ENCODE results near the gene TRAF3IP1.
A peak's percentile ranks its signal among the peaks of the same experiment; 100 is the strongest.
"Not testable (repeated sequence)": the region's sequence is repeated elsewhere in the genome, so short reads cannot be mapped to it uniquely, and the experiment has no call there.

Gene TRAF3IP1

GRCh38 chr2:238344035-238344434, 23.7 kb downstream of the TRAF3IP1 start:
- DNase-seq, result no peak

- DNase-seq, result no peak
Measured at GRCh38 chr2:238344517-238344916, 24.2 kb downstream of the TRAF3IP1 start.

GRCh38 chr2:238345297-238345968, 25.1 kb downstream of the TRAF3IP1 start:
- no peak for DNase-seq

DNA sequence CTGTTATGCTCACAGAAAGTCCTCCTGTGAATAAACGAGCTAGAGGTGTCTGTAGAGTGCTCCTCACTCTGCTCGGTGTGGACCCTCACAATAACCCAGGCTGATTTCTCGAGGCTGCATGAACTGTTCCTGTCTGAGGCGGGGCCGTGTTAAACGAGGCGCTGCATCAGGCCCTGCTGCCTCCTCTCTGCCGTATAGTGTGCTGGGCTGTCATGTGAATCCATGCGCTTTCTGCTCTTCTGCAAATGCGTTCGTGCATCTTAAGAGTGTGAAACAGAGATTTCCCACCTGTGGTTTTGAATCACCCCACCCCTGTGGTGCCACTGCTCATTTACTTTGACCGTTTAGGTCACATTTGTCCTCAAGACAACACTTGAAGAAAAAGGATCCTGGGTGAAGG, 26.2 kb downstream of the TRAF3IP1 start:
- no peak for DNase-seq

DNA sequence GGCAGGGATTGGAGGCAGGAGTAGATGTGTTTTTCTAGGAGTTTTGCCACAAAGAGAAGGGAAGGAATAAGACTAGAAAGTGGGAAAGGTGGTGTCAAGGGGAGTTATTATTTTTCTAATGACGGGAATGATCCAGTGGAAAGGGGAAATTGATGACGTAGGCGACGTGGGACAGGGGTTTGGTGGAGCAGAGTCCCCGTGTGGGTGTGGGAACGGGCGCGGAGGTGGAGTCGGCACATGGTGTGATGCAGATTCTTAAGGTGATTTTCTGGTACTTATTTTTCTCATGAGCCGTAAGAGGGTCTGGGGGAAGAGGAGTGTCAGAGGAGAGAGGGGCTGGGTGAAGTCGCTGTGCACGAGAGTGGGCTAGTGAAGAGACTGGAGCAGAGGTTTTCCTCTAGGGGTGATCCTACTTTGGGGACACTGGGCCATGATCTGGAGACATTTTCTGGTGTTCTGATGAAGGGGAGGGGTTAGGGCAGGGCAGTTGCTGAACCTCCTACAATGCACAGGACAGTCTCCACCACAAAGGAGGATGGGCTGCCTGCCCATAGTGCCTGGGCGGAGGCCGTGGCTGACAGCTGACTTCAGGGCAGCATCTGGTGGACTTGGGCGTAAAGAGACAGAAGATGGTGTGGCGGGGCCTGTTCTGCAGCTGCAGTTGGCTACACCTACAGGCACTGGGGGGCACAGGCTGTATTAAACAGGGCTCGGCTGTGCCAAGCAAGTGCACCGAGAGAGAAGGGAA, 30.0 kb downstream of the TRAF3IP1 start:
- DNase-seq, result no peak

DNA sequence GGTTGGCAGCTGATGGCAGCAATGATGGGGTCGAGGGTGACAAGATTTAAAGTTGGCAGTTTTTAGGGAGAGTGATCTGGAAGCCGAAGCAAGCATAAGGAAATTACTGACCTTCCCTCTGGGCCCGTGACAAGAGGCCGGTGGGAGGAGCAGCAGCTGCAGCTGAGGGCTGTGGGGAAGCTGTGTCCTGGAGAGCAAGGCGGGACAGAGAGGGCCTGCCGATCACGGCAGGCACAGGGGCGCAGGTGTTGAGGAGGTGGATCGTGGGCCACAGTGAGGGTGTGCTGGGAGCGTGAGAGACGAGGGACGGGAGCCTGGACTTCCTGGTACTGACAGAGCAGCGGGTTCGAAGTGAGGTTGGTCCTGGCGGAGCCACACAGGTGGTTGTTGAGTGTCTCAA, 31.0 kb downstream of the TRAF3IP1 start:
- no peak for DNase-seq

DNA sequence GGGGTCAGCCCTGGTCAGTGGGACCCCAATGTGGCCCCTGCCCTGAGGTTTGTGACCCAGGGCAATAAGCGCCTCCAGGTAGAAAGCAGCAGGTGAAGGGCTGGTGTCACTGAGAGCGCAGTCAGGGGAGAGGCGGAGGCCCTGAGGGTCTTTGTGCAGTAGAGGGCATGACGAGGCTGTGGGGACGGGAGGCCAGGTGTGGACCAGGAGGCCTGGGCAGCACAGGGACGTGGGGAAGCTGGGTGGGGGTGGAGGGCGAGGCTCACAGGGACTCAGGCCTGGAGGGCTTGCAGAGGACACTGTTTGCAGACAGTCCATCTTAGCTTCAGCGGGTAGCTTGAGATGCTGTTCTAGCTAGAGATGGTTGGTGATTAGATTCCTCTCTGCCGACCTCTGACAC, 32.0 kb downstream of the TRAF3IP1 start:
- DNase-seq, result no peak

DNA sequence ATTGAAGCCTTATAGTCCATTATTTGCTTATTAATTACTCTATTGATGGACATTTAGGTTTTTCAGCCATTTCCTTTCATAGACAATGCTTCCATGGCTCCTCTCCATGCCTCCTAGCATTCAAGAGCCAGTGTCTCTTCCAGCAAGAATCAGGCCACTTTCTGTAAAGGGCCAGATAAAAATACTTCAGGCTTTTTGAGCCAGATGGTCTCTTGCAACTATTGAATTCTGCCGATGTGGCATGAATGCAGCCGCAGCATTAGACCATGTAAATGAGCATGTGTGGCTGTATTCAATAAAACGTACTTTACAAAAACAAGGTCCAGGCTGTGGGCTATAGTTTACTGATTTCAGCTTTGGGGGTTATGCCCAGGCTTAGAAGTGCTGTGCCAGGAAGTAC, 38.5 kb downstream of the TRAF3IP1 start:
- no peak for DNase-seq

- no peak for DNase-seq
Measured at GRCh38 chr2:238359403-238359802, 39.1 kb downstream of the TRAF3IP1 start.

DNA sequence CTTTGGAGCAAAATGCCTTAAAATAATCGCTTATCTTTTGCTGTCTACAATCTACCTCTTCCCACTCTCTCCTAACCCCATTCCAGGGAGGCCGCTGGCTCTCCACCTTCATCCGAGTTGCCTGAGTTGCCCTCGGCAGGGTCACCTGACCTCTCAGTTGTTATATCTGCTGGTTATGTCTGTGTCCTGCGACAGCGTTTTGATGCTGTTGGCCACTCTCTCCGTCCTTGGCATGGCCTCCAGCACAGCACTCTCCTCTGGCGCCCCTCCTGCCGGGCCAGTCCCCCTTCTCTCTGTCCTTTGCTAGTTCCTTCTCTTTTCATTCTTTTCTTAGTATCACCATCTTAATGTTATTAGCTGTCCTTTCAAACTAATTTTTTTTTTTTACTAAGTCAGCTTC, 41.6 kb downstream of the TRAF3IP1 start:
- DNase-seq, result no peak

- DNase-seq, result no peak
Measured at GRCh38 chr2:238362626-238363025, 42.3 kb downstream of the TRAF3IP1 start.

DNA sequence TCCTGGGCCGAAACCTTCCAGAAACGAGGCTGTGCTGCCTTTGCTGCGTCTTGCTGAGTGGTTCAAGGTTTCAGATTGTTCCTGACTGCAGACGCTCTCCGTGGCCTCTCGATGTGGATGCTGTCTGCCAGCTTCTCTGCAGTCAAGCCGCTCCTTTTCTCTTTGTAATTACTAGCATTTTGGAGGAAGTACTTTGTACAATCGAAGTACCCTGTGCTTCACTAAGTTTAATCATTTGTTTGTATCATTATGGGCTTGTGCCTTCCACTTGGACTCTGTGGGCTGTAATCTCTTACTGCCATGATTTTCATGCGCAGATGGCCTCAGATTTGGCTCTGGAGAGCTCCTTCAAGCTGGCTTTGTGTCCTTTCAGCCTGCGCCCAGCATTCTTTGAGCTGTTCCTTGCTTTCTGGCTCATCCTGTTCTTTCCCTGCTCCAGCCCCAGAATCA, 49.3 kb downstream of the TRAF3IP1 start:
- DNase-seq, result no peak

DNA sequence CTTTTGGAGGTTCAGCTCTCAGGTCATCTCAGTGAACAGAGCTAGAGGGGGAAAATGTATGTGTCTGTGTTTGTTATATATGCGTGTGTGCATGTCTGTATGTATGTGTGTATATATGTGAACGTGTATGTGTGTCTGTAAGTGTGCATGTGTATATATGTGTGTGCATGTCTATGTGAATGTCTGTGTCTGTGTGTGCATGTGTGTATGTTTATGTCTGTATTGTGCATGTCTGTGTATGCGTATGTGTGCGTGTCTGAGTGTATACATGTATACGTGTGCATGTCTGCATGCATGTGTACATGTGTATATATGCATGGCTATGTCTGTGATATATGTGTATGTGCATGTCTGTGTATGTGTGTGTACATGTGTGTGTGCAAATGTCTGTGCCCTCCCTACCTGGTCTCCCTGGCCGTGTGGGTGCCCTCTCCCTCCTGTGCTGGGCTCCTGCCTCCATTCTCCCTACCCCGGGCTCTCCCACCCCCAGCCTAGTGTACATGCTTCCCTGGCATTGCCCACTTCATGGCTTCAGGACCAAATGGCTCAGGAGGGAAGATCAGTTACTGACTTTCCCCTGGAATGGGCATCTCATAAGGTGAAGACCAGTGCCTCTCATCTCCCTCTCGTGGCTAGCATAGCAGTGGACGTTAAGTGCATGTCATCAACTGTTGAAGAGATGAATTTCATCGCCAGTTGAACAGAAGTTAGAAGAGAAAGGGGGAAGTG, 49.9 kb downstream of the TRAF3IP1 start:
- DNase-seq, result no peak

DNA sequence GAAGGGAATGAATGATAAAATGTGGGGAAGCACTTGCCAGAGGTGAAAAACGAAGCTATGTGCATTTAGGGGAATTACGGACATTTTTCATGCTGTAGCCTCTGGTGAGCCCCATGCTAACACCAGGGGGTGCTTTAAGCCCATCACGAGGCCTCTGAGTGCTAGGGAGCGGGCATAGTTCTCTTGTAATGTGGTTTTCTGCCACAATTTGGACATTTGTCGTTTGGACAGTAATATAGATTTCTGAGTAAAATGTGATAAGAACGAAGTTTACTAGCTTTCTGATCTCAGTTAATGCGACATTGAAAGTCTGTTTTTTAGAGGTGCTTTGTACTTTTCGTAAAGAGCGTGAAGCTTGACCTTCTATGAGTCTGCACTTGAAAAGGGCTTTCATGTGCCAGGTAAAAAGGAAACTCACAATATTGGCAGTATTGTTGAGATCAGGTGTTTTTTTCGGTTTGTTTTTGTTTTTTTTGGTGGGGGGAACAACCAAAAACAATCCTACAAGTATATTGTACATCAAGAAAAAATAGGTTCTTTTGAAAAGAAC, 50.6 kb downstream of the TRAF3IP1 start:
- peak; percentile 46 to 59 for DNase-seq

- DNase-seq, result not testable (repeated sequence)
Measured at GRCh38 chr2:238372277-238372676, 52.0 kb downstream of the TRAF3IP1 start.

DNA sequence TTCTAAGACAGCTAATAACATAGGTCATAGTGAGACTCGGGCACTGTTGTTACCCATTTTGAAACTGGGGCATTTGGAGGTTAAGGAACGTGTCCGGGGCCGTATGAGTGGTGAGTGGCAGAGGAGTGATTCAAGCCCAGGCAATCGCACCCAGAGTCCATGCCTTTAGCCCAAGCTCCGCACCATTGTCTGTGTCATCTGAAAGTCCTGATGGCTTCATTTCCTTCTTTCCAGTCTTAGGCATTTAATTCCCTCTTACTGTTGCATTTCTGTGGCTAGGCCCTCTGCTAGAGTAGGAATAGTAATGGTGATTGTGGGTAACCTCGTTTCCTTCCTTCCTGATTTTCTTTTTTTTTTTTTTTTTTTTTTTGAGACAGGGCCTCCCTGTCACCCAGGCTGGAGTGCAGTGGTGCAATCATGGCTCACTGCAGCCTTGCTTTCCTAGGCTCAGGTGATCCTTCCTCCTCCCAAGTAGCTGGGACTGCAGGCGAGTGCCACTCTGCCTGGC, 56.6 kb downstream of the TRAF3IP1 start:
- DNase-seq, result peak; percentile 16 to 17

DNA sequence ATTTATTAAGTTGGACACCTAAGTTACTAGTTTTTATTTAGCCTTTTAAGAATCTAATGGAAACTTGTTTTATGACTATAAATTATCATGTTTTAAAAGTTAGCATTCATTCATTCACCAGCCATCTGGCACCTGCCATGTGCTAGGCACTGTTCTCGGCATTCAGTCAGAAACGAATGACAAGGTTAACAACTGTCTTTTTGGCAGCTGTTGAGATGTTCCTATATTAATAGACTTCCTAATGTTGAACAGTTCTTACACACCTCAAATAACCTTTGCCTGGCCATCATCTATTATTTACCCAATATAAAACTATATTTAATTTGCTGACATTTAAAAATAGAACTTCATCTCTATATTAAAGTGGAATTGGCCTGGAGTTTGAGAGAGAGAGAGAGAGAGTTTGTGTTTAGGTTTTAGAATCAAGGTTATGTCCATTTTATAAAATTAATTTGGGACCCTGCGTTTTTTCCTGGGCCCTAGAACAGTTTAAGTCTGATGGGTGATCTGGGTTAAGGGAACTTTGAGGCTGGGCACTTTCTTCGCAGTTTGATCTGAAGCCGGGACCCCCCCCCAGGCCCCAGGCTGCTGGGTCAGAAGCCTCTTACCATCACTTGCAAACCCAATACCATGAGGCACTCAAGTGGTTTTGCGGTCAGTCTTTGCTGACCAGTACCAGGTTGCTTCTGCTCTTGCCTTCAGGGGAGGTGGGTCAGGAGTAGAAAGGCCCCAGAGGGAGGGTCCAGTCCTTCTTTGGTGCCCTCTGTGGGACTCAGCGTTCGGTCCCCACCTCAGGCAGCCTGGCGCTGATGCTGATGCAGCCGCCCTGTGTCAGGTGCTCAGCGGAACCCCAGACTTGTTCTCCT, 58.1 kb downstream of the TRAF3IP1 start:
- DNase-seq, result no peak

DNA sequence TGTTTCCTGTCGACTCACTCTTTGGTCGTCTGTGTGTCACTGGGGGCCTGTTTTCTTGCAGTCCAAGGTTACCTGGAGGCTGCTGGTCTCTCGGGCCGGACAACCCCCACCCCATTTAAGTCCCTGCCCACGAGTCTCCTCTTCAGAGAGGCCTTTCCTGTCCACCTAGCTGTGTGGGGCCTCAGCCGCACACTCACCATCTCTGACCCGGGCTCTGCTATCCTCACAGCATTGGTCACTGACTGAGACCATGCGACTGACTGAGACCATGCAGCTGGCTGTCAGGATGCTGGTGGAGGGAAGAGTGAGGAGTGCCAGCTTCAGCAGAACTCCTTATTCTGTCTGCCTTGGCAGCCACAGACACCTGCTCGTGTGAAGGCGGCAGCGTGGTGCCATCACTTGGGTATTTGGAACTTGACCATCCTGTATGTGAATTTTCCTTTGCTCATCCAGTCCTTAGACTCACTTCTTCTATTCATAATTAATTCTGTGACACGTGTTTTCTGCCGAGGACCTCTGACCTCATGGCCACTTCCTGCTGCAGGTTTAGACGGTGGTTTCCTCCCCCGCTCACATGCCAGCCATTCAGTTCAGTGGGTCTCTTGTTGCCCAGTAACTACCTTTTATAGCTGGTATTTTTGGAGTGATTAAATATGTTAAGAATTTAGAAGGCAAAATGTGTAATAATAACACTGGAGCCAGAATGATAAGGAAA, 58.9 kb downstream of the TRAF3IP1 start:
- peak; percentile 22 to 33 for DNase-seq

GRCh38 chr2:238380336-238380735, 60.0 kb downstream of the TRAF3IP1 start:
- no peak for DNase-seq

- no peak for DNase-seq
Measured at GRCh38 chr2:238380785-238381184, 60.5 kb downstream of the TRAF3IP1 start.

DNA sequence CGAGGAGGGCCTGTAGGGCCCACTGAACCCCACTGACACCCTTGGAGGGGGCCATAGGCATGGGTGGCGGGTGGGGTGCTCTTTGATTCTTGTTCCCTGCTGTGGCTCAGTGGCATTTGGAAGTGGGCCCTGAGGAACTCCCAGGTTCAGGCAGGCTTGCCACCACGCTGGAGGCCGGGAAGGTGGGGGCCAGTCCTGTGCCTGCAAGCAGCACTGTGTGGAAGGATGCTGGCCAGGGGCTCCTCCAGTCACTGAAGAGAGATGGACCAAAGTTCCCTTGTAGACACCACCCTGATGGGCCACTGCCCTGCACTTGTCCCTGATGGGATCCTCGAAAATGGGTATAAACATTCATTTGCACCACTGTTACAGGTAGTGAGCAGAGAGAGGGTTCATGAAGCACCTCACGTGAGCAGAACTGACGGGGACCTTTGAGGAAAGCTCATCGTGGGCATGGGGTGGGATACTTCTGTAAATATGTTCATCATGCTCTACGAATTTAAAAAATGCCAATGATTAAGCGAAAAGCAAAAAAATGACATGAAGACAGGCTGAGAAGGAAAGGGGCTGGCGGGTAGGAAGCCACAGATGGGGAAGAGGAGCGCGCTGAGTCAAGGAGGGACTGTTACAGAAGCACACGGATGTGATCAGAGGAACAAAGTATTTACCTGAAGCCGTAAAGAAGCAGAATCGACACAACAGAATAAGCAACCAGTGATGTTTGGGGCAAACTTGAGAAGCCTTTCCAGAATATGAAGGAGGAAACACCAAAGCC, 61.2 kb downstream of the TRAF3IP1 start:
- no peak for DNase-seq

Data from activated CD4-positive, alpha-beta T cell treated with anti-CD3 and anti-CD28 coated beads, Interleukin-2, amount 50 U/mL, for 48 hours (primary cell).